Cardiac septum (tissue), 1 donor: ENCODE data around the gene ART1. TPM values are rescaled to one million over a fixed set of nuclear protein-coding genes. Genes with fewer than 3 reads are reported as not detected.

ENCODE experiments used
- DNase-seq: peaks from one replicate; pipeline ENCODE4 v3.0.0-alpha.2; 2020; ENCODE audit warnings: low spot score
- intact Hi-C: fragments of 100-400 bp; cut with DNase I; formaldehyde crosslinking; loops from one replicate; pipeline ENCODE4 v1.14.0; 2022
- total RNA-seq: library from RNA; stranded (reverse); fragmentation: NEBNext Ultra II Directional; extraction: Animal tissue kit (Norgen Biotek cat#: 25700); gene quantifications from one replicate; pipeline ENCODE4 v1.2.1, GENCODE V29; 2021
- donor health status: DM: no; HTN: no; CAD: no.

The ART1 gene
- total RNA-seq, 1 donor from 2014 or later: 1.3 TPM

DNA sequence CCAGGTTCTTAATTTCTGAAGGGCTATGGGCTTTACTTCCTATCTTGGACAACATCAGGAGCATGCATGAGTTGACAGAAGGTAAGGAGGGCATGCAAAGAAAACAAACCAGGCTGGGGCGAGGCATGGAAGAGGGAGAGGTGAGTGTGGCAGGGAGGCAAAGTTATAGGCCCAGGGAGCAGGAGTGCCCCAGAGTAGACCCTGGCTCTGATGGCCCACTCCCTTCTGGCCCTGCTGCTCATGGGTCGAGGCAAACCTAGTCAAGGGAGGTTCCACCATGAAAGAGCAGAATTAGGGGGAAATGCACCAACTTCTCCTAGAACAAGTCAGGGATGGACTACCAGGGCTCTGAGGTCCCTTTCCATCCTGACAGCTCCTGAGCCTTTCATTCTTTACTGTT, 16.0 kb downstream of the ART1 start:
- intact Hi-C loops: no loop called here
- peak; percentile 22 for DNase-seq

DNA sequence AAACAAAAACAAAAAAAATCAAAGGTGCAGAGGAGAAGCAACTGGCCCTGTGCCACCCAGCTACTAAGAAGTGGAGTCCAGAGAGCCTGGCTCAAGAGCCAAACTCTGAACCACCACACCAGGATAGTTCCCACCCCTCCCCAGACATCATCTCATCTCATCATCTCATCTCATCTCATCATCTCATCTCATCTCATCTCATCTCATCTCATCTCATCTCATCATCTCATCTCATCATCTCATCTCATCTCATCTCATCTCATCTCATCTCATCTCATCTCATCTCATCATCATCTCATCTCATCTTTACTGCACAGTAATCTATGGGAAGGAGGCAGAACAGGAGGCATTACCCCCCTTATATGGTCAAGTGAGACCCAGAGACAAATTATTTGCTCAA, 17.9 kb downstream of the ART1 start:
- intact Hi-C loops: no loop called here
- DNase-seq: no peak

DNA sequence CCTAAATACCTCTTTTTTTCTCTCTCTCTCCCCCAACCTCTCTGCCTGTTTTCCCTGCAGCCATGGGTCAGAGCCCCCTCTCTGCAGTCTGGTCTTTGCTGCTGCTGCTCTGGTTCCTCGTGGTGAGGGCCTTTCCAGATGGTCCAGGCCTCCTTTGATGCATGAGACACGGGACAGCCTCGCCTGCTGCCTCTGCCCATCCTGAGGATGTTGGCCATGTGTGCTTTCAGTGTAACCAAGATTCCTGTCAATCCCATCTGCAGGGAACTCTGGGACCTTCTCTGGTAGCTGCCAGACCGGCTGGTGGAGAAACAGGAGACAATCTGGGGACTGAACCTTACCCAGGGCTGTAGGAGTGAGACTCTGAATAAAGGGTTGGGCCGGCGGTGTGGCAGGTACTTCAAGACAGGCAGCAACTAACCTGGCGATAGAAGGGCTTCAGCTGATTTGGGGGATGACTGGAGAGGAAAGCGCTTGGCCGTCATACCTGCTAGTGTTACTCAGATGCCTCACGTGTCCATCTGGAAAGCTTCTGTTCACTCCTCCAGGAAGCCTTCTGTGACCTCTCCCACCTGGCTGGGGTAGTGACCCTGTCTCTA, 19.2 kb downstream of the ART1 start:
- peak; percentile 67 for DNase-seq
- intact Hi-C loops: no loop called here

DNA sequence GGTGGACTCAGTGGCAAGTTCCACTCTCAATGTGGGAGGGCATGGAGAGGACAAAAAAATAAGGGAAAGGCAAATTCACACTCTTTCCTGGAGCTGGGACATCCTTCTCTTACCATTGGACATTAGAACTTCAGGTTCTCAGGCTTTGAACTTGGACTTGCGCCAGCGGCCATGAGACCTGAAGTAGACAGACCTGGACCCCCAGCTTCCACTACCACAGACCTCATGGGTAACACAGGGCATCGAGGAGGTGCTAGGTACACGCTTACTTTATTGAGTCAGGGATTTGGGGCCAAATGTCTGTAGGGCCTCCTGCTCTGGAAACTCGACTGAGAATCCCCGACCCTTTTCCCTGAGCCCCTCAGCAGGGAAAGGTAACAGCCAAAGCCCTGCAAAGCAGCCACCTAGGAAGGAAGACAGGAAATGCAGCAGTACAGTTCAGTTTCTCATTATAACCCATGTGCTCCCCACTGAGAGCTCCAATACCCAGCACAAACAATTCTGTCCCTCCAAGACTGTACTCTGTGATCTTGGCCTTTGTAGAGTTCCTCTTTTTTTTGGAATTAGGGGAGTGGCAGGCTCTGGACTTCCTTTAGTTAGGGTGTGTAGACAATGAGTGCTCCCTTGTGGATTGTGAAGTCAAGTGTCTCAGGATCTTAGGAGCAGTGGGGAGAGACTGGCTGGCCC, 20.6 kb downstream of the ART1 start:
- peak; percentile 51 for DNase-seq
- intact Hi-C loops: no loop called here

DNA sequence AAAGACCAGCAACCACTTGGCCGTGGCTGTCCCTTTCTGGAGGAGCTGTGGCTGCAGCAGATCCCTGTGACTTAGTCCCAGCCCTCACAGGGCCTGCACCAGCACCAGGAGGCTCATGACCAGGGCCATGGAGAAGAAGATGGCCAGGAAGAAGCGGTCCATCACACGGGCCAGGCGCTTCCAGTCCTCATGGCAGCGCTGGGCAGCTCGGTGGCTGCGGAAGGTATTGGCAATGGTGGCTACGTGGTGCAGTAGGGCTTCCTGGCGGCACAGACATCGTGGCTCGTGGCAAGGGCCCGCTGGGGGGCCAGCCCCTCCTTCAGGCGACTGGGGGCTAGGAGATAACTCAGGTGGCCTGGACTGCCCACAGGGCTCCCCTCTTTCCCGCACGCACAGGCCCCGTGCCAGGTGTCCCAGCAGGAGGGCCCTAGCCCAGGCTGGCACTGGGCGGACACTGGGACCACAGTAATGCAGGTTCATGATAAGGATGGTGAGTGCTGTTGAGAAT, 21.1 kb downstream of the ART1 start:
- DNase-seq: peak; percentile 57
- intact Hi-C loops: no loop called here

DNA sequence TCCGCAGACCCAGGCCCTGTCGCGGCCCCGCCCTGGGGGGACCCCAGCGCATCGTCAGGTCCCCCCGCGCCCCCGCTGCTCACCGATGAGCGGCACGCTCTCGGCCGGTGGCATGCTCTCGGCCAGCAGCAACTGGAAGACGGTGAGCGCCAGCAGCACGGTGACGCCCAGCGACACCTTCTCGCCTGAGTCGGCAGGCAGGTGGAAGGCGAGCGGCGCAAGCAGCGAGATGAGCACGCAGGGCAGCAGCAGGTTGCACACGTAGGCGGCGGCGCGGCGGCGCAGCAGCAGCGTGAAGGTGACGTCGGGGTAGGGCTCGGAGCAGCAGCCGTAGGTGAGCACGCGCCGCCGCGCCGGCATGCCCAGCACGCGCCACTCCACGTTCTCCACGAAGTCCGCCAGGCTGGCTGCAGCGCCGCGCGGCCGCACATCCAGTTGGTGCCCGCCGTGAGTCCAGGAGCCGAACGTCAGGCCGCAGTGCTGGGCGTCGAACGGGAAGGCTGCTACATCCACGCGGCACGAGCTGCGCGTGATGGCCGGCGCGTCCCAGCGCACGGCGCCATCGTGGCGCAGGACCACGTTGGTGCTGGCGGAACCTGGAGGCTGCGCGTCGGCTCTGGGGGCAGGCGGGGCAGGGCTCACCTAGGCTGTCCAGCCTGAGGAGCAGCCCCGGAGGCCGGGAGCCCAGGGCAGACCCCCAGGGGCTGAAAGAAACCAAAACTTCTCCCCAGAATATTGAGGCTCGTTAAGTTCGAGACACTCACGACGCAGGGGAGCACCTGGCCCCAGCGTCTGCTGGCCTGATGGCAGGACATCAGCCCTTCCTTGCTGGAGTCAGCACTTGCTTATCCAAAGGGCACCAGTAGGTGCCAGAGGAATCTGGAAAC, 22.5 kb downstream of the ART1 start:
- peak; percentile 57 for DNase-seq
- intact Hi-C loops: no loop called here

DNA sequence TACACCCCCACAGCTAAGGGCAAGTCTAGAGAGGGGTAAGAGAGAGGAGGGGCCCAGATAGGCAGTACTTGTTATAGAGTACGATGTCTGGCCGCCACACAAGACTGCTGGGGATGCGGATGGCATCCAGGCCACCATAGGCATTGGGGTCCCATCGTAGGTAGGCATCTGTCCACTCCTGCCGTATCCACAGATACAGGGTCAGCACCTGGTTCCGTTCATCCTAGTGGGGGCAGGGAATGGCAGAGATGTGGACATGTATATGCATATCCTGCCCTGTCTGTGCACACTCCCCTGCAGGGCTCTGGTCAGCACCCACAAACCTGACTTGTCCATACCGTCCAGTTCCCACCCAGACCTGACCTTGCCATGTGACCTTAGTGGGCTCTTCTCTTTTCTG, 24.2 kb downstream of the ART1 start:
- intact Hi-C loops: no loop called here

DNA sequence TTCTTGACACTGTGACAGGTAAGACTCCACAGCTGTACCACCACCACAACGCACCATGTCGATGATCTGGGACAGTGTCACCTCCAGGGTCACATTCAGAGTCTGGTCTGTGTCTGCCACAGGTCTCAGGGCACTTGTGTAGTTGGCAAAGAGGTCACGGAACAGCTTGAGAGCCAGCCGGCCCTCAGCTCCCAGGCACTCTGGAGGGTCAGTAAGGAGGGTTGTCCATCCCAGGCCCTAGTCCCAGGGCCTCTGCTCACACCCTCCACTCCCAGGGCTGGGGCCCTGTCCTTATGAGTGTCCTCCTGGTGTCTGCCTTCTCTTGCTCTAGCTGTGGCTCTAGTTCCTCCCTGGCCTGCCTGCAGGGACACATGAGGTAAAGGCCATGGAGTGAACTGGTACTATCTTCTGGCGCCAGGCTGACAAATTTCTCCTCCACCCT, 24.8 kb downstream of the ART1 start:
- intact Hi-C loops: no loop called here
- peak; percentile 65 for DNase-seq

More for the DNA sequence above, 24.2 kb downstream of the ART1 start:
- peak; percentile 58 for DNase-seq

DNA sequence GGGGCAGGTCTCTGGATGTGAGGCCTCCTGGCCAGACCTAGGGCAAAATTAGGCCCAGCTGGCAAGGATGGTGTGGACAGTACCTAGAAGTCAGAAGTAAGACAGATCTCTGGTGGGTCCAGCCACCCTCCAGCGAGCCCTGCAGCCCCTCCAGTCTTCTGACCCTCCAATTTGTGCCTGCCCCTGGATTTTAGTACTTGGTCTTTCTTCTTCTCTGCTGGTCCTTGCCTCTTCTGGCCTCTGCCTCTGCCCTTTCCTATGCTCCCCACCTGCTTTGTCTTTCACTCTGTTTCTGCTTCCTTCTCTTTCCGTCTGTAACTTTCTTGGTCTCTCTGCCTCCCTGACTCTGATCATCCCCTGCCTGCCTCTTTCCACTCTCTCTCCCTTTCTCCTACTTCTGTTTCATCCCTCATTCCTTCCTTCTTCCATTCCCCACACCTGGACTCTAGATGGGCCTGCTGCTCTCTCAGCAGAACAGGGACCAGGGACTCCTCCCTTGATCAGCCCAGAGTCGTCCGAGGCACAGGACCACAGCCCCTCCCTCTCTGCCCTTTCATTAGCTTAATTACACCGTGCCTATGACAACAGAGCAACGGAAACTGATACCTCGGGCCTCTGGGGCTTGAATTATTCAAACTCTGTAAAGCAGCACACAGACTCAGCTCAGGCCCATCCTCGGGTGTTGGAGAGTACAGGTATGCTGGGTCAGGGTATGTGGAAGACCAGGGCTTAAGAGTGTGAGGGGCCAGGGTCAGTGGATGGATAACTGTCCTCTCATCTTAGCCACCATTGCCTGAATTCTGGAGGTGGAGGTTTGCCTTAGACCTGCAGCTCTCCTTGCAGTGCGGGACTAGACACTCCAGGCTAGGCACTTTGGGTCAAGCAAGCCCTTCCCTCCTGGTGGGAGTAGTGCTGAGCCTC, 26.7 kb downstream of the ART1 start, which contains the start of gene CHRNA10:
CHRNA10 (minus strand) TSS at position 51 of the 921 bp plus-strand sequence. CDS start 72 bp downstream, outside the sequence.
- intact Hi-C loops: no loop called here
- DNase-seq: peak; percentile 65

DNA sequence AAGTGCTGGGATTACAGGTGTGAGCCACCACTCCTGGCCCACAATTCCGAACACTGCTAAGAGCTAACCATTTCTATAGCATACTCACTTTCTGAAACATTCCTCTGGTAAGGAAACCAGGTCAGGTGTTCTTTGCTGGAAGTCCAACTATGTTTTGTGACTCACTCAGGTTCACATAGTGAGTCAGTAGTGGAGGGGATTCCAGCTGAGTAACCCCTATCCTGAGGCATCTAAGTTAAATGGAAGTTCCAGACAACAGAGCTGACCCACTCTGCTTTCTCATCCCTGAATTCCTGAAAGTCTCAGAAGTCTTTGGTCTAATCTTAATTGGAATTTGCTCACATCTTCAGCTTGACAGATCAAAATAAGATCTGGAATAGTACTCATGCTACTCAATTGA, 29.3 kb downstream of the ART1 start:
- intact Hi-C loops: no loop called here
- DNase-seq: no peak

DNA sequence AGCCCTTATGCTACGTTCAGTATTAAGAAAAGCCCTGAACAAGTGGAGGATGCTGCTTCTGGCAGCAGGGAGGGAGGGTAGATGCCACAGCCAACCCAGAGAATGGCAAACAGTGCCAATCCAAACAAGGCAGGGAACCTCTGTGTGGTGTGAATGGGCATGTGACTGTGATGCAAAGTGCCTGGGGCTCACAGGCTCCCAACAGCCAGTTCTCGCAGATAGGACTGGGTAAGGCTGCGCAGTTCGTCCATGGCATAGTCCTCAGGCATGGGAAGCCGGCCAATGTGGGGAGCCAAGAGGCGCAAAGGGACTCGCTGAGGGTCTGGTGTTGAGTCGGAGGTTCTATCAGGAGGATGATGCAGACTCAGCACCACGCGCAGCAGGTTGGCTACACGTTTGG, 31.0 kb downstream of the ART1 start:
- DNase-seq: no peak
- intact Hi-C loops: no loop called here

DNA sequence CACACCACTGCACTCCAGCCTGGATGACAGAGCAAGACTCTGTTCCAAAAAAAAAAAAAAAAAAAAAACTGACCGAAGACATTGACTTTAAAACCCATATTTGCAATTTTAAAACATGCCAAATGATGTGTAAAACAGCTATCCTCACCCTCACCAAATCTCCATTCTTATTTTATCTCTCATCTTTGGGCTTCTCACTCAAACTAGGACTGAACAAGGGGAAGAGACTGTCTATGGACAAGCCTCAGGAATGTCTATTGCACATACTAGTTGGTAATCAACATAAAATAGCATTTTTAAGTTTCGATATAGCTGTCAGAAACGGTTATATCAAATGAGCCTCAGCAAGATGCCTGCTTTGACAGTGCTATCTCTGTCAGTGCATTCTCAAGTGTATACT, 34.1 kb downstream of the ART1 start:
- intact Hi-C loops: no loop called here
- DNase-seq: no peak

DNA sequence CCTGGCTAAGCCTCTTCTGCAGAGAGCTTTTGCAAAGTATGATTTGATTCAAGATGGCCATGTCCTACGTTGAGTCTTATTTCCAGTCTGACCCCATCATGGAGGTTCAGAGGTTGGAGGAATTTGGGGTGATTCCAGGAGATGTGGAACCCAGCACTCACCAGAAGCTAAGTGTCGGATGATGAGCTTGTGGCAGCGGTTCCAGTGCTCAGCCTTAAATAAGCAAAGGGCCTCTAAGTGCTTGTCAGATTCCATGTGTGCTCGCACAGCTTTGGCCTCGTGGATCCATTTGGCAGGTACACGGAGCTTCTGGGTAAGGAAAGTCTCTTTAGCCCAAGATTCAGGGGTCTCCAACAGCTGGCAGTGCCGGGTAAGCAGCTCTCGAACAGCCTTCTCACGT, 38.1 kb downstream of the ART1 start:
- intact Hi-C loops: no loop called here
- DNase-seq: no peak

DNA sequence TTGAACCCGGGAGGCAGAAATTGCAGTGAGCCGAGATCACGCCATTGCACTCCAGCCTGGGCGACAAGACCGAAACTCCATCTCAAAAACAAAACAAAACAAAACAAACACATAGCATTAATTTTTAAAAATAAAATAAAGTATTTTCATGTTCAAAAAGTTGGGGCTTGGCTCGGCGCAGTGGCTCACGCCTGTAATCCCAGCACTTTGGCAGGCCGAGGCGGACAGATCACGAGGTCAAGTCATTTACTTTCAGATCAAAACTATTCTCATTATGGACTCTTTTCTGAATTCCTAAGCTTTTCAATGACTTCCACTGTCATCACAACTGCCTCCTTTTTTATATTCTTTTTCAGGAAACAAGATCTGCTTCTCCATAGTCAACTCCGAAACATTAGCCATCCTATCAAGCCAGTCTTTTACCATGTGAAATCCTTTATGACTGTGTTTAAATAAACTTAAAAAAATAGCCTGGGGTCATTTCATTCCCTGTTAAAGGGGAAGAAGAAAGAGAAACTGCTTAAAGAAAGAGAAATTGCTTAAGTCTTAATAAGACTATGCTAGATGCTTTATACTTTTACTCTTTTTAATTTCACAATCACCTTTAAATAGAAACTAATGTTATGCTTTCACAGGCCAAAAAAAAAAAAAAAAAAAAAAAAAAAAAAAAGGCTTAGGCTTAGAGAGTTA, 39.3 kb downstream of the ART1 start:
- intact Hi-C loops: no loop called here
- DNase-seq: no peak

DNA sequence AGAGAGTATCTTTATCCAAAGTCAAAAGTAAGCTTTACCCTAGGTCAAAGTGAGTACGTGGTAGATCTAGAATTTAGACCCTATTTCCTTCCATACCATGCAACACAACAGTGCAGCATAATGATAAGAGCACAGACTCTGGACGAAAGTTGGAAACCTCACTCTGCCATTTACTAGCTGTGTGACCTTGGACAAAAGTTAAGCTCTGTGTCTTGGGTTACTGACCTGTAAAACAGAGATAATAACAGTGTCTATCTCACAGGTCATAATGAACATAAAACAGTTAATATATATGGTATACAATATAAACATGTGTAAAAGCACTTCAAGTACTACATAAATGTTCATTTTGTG, 39.9 kb downstream of the ART1 start:
- DNase-seq: no peak
- intact Hi-C loops: no loop called here

DNA sequence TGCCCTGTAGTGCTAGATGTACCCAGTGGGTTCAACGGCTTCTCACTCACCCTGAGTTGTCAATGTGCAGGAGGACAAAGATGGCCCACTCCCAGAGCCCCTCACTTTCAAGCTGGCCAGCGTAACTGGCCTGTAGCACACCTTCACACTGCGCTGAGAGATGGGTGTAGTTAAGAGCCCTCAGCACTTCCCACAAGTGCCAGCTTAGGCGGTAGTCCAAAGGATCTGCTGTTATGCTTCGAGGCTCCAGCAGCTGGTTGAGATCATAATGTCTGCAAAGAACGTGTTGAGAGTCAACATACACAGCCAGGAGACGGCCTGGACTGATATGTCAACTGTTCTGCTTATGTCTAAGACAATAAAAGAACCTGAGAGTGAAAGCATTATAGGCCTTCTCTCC, 41.0 kb downstream of the ART1 start:
- no peak for DNase-seq
- intact Hi-C loops: no loop called here

DNA sequence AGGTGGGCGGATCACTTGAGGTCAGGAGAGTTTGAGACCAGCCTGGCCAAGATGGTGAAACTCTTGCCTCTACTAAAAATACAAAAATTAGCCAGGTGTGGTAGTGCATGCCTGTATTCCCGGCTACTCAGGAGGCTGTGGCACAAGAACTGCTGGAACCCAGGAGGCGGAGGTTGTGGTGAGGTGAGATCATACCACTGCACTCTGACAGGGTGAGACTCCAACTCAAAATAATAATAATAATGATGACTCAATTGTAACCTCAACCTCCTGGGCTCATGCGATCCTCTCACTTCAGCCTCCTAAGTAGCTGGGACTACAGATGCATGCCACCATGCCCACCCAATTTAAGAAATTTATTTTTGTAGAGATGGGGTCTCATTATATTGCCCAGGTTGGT, 41.8 kb downstream of the ART1 start:
- no peak for DNase-seq
- intact Hi-C loops: no loop called here

DNA sequence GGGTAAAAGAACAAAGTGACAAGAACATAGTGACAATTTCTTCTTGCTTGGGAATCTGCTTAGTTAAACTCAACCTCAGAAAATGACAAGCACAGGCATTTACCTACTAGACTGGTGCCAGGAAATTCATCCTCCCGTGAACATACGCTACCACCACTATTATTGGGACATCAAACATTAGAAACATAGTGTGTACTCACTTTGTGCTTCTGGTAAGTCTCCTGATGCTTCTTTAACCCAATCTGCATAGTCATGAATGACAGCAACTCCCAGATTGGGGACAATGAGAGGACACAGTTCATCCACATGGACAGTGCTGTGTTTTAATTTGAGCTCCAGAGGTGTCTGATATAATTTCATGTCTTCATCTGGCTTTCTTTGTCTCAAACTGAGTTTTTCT, 55.5 kb downstream of the ART1 start:
- intact Hi-C loops: no loop called here
- no peak for DNase-seq

DNA sequence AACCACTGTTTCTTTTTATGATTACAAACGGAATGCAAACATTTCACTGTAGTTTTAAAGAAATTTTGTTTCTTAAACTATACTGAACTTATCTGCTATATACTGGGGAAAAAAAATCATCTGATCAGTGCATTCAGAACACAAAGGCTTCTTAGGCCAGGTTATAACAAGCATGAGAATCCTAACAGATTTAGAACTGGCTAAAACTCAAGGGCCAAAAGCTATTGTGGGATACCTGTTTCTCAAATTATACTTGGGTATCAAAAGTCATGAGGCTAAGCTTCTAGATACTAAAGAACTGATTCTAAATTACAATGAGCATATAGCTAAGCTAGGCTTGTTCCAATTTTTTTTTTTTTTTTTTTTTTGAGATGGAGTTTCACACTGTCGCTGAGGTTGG, 56.0 kb downstream of the ART1 start:
- no peak for DNase-seq
- intact Hi-C loops: no loop called here
